ENCODE results near the gene UTP18.
"Not testable (repeated sequence)": the region's sequence is repeated elsewhere in the genome, so short reads cannot be mapped to it uniquely, and the experiment has no call there.

DNA sequence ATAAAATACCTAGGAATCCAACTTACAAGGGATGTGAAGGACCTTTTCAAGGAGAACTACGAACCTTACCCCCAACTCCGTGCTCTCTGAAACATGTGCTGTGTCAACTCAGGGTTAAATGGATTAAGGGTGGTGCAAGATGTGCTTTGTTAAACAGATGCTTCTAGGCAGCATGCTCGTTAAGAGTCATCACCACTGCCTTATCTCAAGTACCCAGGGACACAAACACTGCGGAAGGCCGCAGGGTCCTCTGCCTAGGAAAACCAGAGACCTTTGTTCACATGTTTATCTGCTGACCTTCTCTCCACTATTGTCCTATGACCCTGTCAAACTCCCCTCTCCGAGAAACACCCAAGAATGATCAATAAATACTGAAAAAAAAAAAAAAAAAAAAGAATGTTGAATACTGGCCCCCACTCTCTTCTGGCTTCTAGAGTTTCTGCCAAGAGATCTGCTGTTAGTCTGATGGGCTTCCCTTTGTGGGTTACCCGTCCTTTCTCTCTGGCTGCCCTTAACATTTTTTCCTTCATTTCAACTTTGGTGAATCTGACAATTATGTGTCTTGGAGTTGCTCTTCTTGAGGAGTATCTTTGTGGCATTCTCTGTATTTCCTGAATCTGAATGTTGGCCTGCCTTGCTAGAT, 70.6 kb downstream of the UTP18 start:
- not testable (repeated sequence) for TF ChIP-seq EZH2 (IDR thresholded peaks at IDR 0.05; ENCODE audit: borderline replicate concordance, low read length)
- TF ChIP-seq, protein P1, sequence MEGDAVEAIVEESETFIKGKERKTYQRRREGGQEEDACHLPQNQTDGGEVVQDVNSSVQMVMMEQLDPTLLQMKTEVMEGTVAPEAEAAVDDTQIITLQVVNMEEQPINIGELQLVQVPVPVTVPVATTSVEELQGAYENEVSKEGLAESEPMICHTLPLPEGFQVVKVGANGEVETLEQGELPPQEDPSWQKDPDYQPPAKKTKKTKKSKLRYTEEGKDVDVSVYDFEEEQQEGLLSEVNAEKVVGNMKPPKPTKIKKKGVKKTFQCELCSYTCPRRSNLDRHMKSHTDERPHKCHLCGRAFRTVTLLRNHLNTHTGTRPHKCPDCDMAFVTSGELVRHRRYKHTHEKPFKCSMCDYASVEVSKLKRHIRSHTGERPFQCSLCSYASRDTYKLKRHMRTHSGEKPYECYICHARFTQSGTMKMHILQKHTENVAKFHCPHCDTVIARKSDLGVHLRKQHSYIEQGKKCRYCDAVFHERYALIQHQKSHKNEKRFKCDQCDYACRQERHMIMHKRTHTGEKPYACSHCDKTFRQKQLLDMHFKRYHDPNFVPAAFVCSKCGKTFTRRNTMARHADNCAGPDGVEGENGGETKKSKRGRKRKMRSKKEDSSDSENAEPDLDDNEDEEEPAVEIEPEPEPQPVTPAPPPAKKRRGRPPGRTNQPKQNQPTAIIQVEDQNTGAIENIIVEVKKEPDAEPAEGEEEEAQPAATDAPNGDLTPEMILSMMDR (conservative IDR thresholded peaks at IDR 0.05 in 1 of 2, IDR thresholded peaks at IDR 0.05 in 1 of 2; ENCODE audit: extremely low read depth in 1 of 2, insufficient read depth in 1 of 2, low read depth in 1 of 2, low read length in 2 of 2), result not testable (repeated sequence)

Measured in mammary epithelial cell (primary cell).